HEK293T (cell line): ENCODE results near the gene MAGEA8.
"Not testable (repeated sequence)": the region's sequence is repeated elsewhere in the genome, so short reads cannot be mapped to it uniquely, and the experiment has no call there.

ENCODE experiments used
- CTCF ChIA-PET: fragments of 350-600 bp; formaldehyde crosslinking; extraction: SDS; loops from one replicate; lab custom pipeline; 2021; ENCODE audit warnings: antibody characterized with exemption, inconsistent platforms; lab: Yijun Ruan, JAX
- POLR2A ChIA-PET: fragments of 350-600 bp; formaldehyde crosslinking; extraction: SDS; loops from one replicate; lab custom pipeline; 2020; ENCODE audit warnings: antibody characterized with exemption, inconsistent platforms; lab: Yijun Ruan, JAX
- DNase-seq: peaks from one replicate; pipeline ENCODE4 v3.0.0; 2012; ENCODE audit warnings: mixed read lengths; ENCODE audit errors: extremely low spot score
- ARNT ChIP-seq: fragments of 450-650 bp; IDR thresholded peaks from 2 replicates; pipeline ENCODE4 v1.6.1; 2017; ENCODE audit warnings: mild to moderate bottlenecking
- BHLHE40 ChIP-seq: fragments of 450-650 bp; IDR thresholded peaks from 2 replicates; pipeline ENCODE4 v1.6.1; 2016; ENCODE audit warnings: mild to moderate bottlenecking, moderate library complexity, borderline replicate concordance
- CTBP1 ChIP-seq: fragments of 450-650 bp; IDR thresholded peaks from 2 replicates; pipeline ENCODE4 v1.6.1; 2016; ENCODE audit warnings: borderline replicate concordance
- ELF4 ChIP-seq: fragments of 450-650 bp; IDR thresholded peaks from 2 replicates; pipeline ENCODE4 v1.6.1; 2017; ENCODE audit warnings: antibody characterized with exemption
- FOXA1 ChIP-seq: fragments of 450-650 bp; IDR thresholded peaks from 2 replicates; pipeline ENCODE4 v1.6.1; 2016; ENCODE audit warnings: mild to moderate bottlenecking
- FOXK2 ChIP-seq: fragments of 450-650 bp; IDR thresholded peaks from 2 replicates; pipeline ENCODE4 v1.6.1; 2016; ENCODE audit warnings: mild to moderate bottlenecking
- FOXM1 ChIP-seq: fragments of 450-650 bp; IDR thresholded peaks from 2 replicates; pipeline ENCODE4 v1.6.1; 2017; ENCODE audit warnings: mild to moderate bottlenecking, borderline replicate concordance
- HDGF ChIP-seq: fragments of 450-650 bp; IDR thresholded peaks from 2 replicates; pipeline ENCODE4 v1.6.1; 2017; ENCODE audit warnings: antibody characterized with exemption, borderline replicate concordance
- L3MBTL2 ChIP-seq: fragments of 450-650 bp; conservative IDR thresholded peaks from 2 replicates; pipeline ENCODE4 v1.6.1; 2016; ENCODE audit warnings: mild to moderate bottlenecking
- LEF1 ChIP-seq: fragments of 450-650 bp; IDR thresholded peaks from 2 replicates; pipeline ENCODE4 v1.6.1; 2017; ENCODE audit warnings: mild to moderate bottlenecking, borderline replicate concordance
- NFRKB ChIP-seq: fragments of 450-650 bp; IDR thresholded peaks from 2 replicates; pipeline ENCODE4 v1.6.1; 2016; ENCODE audit warnings: mild to moderate bottlenecking, moderate library complexity
- PKNOX1 ChIP-seq: fragments of 450-650 bp; IDR thresholded peaks from 2 replicates; pipeline ENCODE4 v1.6.1; 2016
- SP1 ChIP-seq: fragments of 450-650 bp; IDR thresholded peaks from 2 replicates; pipeline ENCODE4 v1.6.1; 2017
- SUZ12 ChIP-seq: fragments of 450-650 bp; IDR thresholded peaks from 2 replicates; pipeline ENCODE4 v1.6.1; 2016; ENCODE audit warnings: mild to moderate bottlenecking
- TARDBP ChIP-seq: fragments of 450-650 bp; IDR thresholded peaks from 2 replicates; pipeline ENCODE4 v1.6.1; 2016
- ZNF384 ChIP-seq: fragments of 450-650 bp; IDR thresholded peaks from 2 replicates; pipeline ENCODE4 v1.6.1; 2016

MAGEA8 gene

GRCh38 chrX:149871940-149872339 lies 9.0 kb upstream of the MAGEA8 start:
- TF ChIP-seq FOXA1 = no peak
- no peak for TF ChIP-seq ARNT
- TF ChIP-seq BHLHE40 = no peak
- TF ChIP-seq FOXM1 = no peak
- TF ChIP-seq NFRKB = no peak
- no peak for TF ChIP-seq SUZ12
- TF ChIP-seq SP1 = no peak
- TF ChIP-seq LEF1 = no peak
- TF ChIP-seq ZNF384 = no peak
- no peak for TF ChIP-seq HDGF
- no peak for TF ChIP-seq CTBP1
- no peak for TF ChIP-seq PKNOX1
- no peak for TF ChIP-seq FOXK2
- POLR2A ChIA-PET = no interaction called here
- CTCF ChIA-PET = interaction anchor here (0.6 to 0.8 kb wide), 3 partner anchors 16 to 1647 kb away, joined by 3 read pairs; no protein-coding TSS in a partner anchor
- DNase-seq = peak; percentile 50

GRCh38 chrX:149877157-149877556 lies 3.8 kb upstream of the MAGEA8 start:
- POLR2A ChIA-PET = no interaction called here
- no peak for DNase-seq
- no peak for TF ChIP-seq FOXM1
- CTCF ChIA-PET = no interaction called here

- POLR2A ChIA-PET = no interaction called here
- CTCF ChIA-PET = no interaction called here
Measured at GRCh38 chrX:149877636-149878035, 3.3 kb upstream of the MAGEA8 start.

GRCh38 chrX:149890828-149891227 lies 9.8 kb downstream of the MAGEA8 start:
- POLR2A ChIA-PET, CTCF ChIA-PET, DNase-seq: not testable (repeated sequence)

More at GRCh38 chrX:149877636-149878035, 3.3 kb upstream of the MAGEA8 start:
- DNase-seq = no peak
- TF ChIP-seq ZNF384 = no peak
- no peak for TF ChIP-seq L3MBTL2
- no peak for TF ChIP-seq FOXM1
- TF ChIP-seq CTBP1 = no peak
- TF ChIP-seq SP1 = no peak
- TF ChIP-seq ARNT = no peak

GRCh38 chrX:149898554-149898953 lies 17.6 kb downstream of the MAGEA8 start:
- DNase-seq = no peak
- no peak for TF ChIP-seq NFRKB
- TF ChIP-seq HDGF = no peak
- TF ChIP-seq PKNOX1 = no peak
- no peak for TF ChIP-seq SUZ12
- TF ChIP-seq ZNF384 = no peak
- no peak for TF ChIP-seq SP1
- TF ChIP-seq ELF4 = no peak
- no peak for TF ChIP-seq FOXK2
- no peak for TF ChIP-seq ARNT
- TF ChIP-seq FOXM1 = no peak
- CTCF ChIA-PET = no interaction called here
- POLR2A ChIA-PET = no interaction called here

GRCh38 chrX:149903889-149904748 lies 23.1 kb downstream of the MAGEA8 start:
- peak; percentile 34 for DNase-seq
- ChIA-PET POLR2A (interaction anchor here (1.2 kb wide), 1 partner anchor 16 kb away, joined by 3 read pairs; no protein-coding TSS in a partner anchor), CTCF (no interaction called here)
- TF ChIP-seq TARDBP (no peak), ZNF384 (no peak), BHLHE40 (no peak), SUZ12 (no peak), ELF4 (no peak), FOXA1 (no peak), PKNOX1 (no peak), CTBP1 (no peak), FOXM1 (no peak), NFRKB (no peak), ARNT (no peak), HDGF (no peak), SP1 (no peak), FOXK2 (no peak), L3MBTL2 (no peak)

- POLR2A ChIA-PET = no interaction called here
- CTCF ChIA-PET = no interaction called here
- DNase-seq = no peak
- TF ChIP-seq NFRKB (no peak), CTBP1 (no peak), FOXK2 (no peak), LEF1 (no peak), SP1 (no peak), FOXM1 (no peak), ELF4 (no peak)
Measured at GRCh38 chrX:149908308-149908707, 27.3 kb downstream of the MAGEA8 start.
